GM18873 (cell line): ENCODE measurements around the gene LRRC3.
"Not testable (repeated sequence)": the region's sequence is repeated elsewhere in the genome, so short reads cannot be mapped to it uniquely, and the experiment has no call there.

Experiments used
- ATAC-seq: cut with Tn5 transposase; IDR thresholded peaks from one replicate; pipeline ENCODE4 v1.9.1; 2021; ENCODE audit warnings: mild to moderate bottlenecking, moderate library complexity, moderate number of reproducible peaks; ENCODE audit not compliant: unreplicated experiment, low FRiP score

The LRRC3 gene

DNA sequence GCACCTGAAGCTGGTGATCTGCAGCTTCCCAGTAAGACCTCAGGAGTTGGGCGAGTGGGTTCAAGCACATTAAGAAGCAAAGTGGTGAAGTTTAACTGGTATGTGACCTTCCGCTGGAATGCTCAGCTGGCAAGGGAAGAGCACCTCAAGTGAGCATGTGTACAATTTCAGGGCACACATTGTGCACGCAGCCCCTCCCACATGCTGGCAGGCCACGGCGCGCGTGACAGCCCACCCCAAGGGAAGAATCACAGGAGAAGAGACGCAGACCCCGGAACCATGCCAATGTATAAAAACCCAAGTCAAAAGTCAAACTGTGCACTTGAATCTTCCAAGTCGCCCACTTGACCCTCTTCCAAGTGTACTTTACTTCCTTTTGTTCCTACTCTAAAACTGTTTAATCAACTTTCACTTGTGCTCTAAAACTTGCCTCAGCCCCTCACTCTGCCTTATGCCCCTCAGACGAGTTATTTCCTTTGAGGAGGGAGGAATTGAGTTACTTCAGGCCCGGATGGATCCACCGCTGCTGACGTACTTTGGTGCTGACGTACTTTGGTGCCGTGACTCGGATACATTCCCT is 20.0 kb downstream of the LRRC3 start:
- no peak for ATAC-seq

DNA sequence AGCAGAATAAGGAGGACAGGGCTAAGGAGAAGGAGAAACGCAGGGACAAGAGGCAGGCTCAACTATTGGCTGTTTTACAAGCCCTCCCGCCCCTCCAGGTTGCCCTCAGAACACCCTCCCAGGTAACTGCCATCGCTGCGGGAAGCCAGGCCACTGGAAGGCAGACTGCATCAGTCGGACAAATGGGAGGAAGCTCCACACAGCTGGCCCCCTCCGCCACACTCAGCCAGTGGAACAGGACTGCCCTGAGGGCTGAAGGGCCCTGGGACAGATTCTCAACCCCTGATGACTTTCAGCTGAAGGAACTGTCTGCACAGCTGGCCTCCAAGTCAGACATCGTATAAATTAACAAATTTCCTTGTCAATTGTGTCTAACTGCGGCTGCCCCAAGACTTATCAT is 21.8 kb downstream of the LRRC3 start:
- ATAC-seq, result no peak

DNA sequence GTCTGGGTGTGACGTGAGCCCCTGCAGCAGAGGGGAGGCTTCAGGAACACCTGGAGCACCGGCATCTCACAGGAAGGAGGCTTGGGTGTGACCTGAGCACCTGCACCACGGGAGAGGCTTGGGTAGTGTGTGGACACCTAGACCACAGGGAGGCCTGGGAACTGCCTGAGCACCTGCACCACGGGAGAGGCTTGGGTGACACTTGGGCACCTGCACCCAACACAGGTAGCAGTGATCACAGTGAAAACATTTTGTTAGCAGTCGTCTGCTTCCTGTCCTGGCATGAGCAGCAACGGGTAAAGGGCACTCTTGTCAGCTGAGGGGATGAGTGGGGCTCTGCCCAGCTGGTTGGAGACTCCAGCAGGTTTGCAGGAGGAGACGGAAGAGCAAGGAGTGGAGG is 22.4 kb downstream of the LRRC3 start:
- no peak for ATAC-seq

DNA sequence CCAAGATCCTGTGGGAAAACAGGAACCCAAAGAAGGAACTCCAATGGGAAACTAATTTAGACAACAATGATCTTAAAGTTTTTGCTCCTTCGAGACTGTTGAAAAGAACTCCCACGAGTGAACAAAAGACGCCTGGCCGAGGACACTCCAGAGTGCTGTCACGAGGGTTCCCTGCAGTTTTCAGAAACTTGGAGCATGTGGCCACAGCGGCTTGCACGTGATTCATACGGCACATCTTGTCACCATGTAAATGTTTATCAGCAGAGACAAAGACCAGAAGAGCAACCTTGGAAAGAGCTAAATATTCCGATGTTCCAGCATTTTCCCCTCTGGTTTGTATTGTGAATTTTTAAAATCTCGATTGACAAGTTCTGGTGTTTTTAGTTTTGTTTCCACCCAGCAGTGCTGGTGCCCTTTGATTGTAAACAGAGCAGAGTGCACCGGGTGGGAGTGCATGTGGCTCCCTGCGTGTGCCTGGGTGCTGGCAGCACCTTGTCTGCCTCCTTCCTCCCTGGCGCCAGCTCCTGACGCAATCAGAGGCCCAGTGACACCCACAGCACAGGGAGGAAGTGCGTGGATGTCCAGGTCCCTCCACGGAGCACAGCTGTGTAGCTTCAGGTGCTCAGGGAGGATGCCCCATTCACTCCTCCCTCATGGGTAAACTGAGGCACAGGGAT is 23.0 kb downstream of the LRRC3 start:
- ATAC-seq, result no peak

GRCh38 chr21:44478801-44479167 is 23.5 kb downstream of the LRRC3 start:
- ATAC-seq, result no peak

DNA sequence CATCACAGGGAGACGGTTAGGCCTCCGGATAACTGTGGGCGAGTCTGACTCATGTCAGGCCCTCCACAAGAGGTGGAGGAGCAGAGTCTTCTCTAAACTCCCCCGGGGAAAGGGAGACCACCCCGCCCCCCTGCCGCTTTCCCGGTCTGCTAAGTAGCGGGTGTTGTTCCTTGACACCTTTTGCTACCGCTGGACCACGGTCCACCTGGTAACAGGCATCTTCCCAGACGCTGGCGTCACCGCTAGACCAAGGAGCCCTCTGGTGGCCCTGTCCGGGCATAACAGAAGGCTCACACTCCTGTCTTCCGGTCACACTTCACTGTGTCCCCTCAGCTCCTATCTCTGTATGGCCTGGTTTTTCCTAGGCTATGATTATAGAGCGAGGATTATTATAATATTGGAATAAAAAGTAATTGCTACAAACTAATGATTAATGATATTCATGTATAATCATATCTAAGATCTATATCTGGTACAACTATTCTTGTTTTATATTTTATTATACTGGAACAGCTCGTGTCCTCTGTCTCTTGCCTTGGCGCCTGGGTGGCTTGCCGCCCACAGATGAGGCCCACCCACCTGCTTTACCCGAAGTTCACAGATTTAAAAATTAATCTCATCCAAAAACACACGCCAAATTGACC is 24.4 kb downstream of the LRRC3 start:
- ATAC-seq, result not testable (repeated sequence)

GRCh38 chr21:44480200-44481053 is 25.1 kb downstream of the LRRC3 start:
- ATAC-seq, result no peak

- no peak for ATAC-seq
Measured at GRCh38 chr21:44482581-44483287, 27.4 kb downstream of the LRRC3 start.

DNA sequence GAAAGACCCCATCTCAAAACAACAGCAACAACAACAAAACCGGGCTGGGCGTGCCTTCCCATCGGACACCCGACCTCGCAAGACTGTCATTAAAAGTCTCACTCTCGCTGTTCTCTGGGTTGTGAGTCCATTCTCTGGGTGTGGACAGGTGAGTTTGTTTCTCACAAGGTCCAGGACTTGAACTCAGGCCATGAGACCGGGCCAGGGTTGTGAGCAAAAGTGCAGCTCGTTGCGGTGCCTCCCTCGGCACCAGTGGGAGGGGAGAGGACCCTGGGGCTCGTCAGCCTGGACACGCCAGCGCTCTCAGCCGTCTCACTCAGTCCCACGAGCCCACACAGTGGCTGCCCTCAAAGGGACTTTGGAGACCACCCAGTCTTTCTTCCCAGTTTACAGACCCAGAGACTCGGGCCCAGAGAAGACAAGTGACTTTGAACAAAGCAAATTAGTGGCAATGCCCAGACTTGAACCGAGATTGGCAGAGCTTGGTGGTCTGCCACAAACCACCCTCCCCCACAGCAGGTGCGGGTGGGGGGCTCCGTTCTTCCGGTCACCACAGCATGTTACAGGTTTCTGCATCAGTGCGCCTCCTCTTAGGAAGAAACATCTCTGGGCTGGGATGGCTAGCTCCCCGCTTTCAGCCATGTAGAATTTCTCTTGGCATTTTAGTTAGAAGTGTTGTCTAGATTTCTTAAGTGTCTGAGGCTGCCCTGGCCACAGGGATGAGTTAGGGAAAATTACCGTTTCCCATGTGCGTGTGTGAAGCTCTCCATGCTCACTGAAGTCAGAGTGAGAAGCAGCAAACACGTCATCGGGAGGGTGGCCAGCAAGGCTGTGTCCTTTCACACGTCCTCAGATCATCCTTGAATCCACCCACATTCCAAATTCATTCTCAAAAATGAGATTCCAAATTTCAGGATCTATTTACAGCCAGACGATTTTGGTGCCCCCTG is 28.3 kb downstream of the LRRC3 start:
- ATAC-seq, result no peak

- ATAC-seq, result no peak
Measured at GRCh38 chr21:44484498-44485253, 29.4 kb downstream of the LRRC3 start.

GRCh38 chr21:44485254-44485793 is 30.0 kb downstream of the LRRC3 start:
- no peak for ATAC-seq

DNA sequence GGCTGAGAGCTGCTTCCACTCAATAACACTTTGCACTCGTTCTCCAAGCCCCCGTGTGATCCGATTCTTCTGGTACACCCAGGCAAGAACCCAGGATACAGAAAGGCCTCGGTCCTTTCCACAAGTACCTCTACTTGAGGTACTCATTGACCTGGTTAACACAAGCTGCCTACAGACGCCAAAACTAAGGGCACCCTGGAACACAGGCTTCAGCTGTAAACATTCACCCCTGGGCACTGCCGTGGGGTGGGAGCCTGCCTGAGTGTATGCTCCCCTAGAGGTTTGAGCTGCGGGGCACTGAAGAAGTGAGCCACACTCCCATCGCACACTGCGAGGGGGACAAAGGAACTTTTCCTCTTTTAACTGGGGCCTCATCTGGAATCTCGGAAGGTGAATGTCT is 30.5 kb downstream of the LRRC3 start:
- ATAC-seq, result no peak

DNA sequence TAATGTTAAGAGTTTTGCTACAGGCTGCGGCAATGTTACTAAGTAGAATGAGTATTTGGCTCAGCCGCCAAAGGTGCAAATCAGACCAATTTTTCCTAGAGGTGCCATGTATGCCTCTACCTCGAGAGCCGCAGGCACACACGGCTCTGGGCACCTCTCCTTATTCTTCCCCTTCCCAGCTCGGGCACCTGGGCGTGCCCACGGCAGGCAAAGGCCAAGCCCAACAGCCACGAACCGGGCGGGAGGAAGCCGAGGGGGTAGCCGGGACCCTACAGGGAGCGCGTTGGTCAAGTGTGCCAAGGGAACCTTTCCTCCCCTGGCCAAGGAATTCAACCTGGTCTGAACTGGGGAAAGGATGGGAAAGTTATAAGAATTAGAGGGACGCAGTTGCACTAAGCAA is 31.0 kb downstream of the LRRC3 start:
- ATAC-seq, result no peak

DNA sequence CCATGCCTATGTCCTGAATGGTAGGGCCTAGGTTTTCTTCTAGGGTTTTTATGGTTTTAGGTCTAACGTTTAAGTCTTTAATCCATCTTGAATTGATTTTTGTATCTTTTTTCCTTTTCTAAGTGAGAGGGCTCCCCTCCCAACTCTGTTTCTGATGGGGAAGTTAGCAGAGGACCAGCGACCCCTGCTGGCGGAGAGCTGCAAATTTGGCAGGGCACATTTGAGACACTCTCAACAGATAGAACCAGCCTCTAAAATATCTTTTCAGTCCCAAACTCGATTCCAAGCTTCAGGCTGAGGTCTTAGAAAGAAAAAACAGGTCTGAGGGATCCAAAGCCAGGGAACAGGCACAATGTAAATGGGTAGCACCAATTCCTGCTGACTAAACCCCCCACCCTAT is 32.5 kb downstream of the LRRC3 start:
- ATAC-seq, result no peak

DNA sequence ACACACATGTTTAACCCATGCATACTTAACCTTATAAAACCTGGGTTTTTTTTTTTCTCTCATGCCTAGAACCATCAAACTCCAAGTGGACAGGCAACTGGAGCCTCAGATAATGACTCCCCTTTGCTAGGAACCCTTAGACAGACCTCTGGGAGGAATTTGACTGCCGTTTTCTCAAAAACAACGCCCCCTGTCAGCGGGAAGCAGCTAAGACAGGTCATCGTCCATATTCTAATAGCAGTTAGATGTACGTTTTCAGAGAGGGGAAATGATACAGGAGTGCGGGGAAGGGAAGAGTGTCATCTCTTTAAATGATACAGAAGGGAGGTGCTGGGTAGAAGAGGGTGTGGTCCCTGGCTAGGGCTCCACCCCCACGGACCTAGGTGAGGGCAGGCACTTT is 34.7 kb downstream of the LRRC3 start:
- no peak for ATAC-seq

- ATAC-seq, result no peak
Measured at GRCh38 chr21:44490405-44490804, 35.1 kb downstream of the LRRC3 start.

DNA sequence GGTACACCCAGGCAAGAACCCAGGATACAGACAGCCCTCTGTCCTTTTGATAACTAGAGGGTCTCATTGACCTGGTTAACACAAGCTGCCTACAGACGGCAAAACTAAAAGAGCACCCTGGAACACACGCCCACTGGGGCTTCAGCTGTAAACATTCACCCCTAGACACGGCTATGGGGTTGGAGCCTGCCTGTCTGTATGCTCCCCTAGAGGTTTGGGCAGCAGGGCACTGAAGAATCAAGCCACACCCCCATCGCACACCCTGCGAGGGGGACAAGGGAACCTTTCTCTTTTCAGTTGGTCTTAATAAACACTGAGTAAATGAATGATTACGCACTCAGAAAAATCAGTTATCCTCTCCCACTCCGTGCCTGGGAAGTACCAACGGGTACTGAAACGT is 35.5 kb downstream of the LRRC3 start:
- no peak for ATAC-seq

GRCh38 chr21:44492567-44493385 is 37.5 kb downstream of the LRRC3 start:
- ATAC-seq, result no peak
